GM13977 (cell line): ENCODE measurements around the gene ERMAP.
A peak's percentile ranks its signal among the peaks of the same experiment; 100 is the strongest.

Source experiments
- DNase-seq: peaks from one replicate; pipeline ENCODE4 v3.0.0; 2012; ENCODE audit warnings: low spot score
- in situ Hi-C: fragments of 300-500 bp; cut with MboI; formaldehyde crosslinking; loops from one replicate; pipeline ENCODE4 v1.12.0; 2022; ENCODE audit warnings: low sequenced_read_pairs, low pct_unique_long_range_greater_than_20kb, mixed read lengths, inconsistent platforms; ENCODE audit not compliant: unreplicated experiment
- TF ChIP-seq, protein P1 (sequence below): IDR thresholded peaks from 2 replicates; pipeline ENCODE4 v1.5.1; 2012; ENCODE audit warnings: mild to moderate bottlenecking, control low read depth; ENCODE audit not compliant: insufficient read depth; ENCODE audit errors: extremely low read depth, missing control alignments

Gene ERMAP, protein sequence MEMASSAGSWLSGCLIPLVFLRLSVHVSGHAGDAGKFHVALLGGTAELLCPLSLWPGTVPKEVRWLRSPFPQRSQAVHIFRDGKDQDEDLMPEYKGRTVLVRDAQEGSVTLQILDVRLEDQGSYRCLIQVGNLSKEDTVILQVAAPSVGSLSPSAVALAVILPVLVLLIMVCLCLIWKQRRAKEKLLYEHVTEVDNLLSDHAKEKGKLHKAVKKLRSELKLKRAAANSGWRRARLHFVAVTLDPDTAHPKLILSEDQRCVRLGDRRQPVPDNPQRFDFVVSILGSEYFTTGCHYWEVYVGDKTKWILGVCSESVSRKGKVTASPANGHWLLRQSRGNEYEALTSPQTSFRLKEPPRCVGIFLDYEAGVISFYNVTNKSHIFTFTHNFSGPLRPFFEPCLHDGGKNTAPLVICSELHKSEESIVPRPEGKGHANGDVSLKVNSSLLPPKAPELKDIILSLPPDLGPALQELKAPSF

DNA sequence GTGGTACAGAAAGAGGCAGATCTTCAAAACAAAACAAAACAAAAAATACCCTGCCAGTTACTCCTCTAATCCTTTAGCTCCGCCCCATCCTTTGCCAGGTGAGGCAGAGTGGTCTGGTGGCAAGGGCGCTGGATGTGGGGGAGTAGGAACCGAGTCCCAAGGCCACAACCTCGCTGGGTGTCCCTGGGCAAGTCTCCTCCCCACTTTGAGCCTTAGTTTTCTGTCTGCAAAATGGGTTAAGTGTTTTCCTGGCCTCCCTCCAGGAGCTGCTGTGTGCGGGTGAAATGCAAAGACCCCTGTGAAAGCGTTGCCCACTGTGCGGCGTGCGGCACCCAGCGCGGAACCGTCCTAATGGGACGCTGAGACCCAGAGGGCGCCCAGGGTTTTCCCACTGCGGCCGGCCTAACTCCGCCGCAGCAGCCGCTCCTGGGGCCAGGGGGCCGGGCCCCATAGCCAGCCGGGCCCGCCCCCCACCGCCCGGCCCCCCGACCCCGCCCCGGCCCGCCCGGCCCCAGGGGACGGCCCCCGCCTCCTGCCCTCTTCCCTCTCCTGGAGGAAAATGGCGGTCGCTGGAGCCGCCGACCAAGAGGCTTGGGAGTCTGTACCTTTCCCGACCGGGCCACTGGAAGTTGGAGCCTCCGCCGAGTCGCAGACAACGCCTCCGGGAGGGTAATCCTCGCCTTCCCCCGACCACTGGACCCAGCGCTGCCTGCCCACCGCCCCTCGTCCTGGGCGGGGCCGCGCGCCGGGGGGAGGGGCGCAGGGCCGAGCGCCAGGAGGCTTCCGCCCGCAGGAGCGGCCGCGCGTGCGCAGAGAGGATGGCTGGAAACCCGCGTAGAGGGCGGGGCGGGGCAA, at the start of gene ERMAP, which contains the start of gene SVBP:
ERMAP (plus strand) TSS at position 538 of the 855 bp plus-strand sequence. CDS start 13,327 bp downstream, outside the sequence.
SVBP (minus strand) TSS at position 813 of the 855 bp plus-strand sequence. CDS start 853 bp downstream, outside the sequence.
- TF ChIP-seq, protein P1, sequence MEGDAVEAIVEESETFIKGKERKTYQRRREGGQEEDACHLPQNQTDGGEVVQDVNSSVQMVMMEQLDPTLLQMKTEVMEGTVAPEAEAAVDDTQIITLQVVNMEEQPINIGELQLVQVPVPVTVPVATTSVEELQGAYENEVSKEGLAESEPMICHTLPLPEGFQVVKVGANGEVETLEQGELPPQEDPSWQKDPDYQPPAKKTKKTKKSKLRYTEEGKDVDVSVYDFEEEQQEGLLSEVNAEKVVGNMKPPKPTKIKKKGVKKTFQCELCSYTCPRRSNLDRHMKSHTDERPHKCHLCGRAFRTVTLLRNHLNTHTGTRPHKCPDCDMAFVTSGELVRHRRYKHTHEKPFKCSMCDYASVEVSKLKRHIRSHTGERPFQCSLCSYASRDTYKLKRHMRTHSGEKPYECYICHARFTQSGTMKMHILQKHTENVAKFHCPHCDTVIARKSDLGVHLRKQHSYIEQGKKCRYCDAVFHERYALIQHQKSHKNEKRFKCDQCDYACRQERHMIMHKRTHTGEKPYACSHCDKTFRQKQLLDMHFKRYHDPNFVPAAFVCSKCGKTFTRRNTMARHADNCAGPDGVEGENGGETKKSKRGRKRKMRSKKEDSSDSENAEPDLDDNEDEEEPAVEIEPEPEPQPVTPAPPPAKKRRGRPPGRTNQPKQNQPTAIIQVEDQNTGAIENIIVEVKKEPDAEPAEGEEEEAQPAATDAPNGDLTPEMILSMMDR = no peak
- DNase-seq = peak; percentile 98
- in situ Hi-C loops = no loop called here

- no peak for DNase-seq
- TF ChIP-seq, protein P1 = no peak
- in situ Hi-C loops = loop anchor here (25.0 kb wide), 1 partner anchor 295 kb away; no protein-coding TSS in a partner anchor
Observed at GRCh38 chr1:42767510-42768000, 49.4 kb upstream of the ERMAP start.

DNA sequence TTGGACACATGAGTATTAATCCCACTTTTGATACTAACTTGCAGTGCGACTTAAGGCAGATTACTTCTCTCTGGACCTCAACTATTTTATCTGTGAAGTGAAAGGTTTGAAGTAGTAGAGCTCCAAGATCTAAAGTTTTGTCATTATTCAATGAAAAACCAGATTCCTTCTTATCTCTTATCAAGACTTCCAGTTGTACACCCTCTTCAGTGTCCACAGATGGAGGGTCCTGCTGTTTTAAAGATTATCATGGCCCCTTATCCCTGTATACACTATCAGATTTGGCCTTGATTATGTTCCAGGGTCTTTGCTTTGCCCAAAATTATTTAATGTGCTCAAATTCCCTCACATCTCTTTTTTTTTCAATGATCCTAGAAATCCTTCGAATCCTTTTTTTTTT, 48.8 kb upstream of the ERMAP start:
- DNase-seq = no peak
- in situ Hi-C loops = loop anchor here (25.0 kb wide), 1 partner anchor 294 kb away; no protein-coding TSS in a partner anchor
- TF ChIP-seq, protein P1 = no peak

- DNase-seq = no peak
- TF ChIP-seq, protein P1 = no peak
- in situ Hi-C loops = loop anchor here (25.0 kb wide), 1 partner anchor 292 kb away; no protein-coding TSS in a partner anchor
Observed at GRCh38 chr1:42769811-42770210, 47.1 kb upstream of the ERMAP start.

GRCh38 chr1:42773420-42773819, 43.5 kb upstream of the ERMAP start:
- TF ChIP-seq, protein P1 = no peak
- in situ Hi-C loops = loop anchor here (25.0 kb wide), 1 partner anchor 289 kb away; no protein-coding TSS in a partner anchor
- DNase-seq = no peak
